H9 (cell line): ENCODE results near the gene LRRC23. TPM values are rescaled to one million over a fixed set of nuclear protein-coding genes. Genes with fewer than 3 reads are reported as not detected.

Experiments used
- DNase-seq: peaks from one replicate; pipeline ENCODE4 v3.0.0-alpha.2; 2017
- H2AFZ ChIP-seq: one replicate; pipeline ENCODE4 v1.6.1; 2013; ENCODE audit warnings: mild to moderate bottlenecking, low read length, control low read depth, moderate library complexity
- H2AK5ac ChIP-seq: 2 replicates; pipeline ENCODE4 v1.6.1; 2013; ENCODE audit warnings: low read length, control low read depth, mixed read lengths; ENCODE audit not compliant: insufficient read length
- H2BK120ac ChIP-seq: one replicate; pipeline ENCODE4 v1.6.1; 2013; ENCODE audit warnings: low read depth, mild to moderate bottlenecking, low read length, control low read depth, inconsistent platforms; ENCODE audit not compliant: poor library complexity, severe bottlenecking
- H2BK12ac ChIP-seq: 2 replicates; pipeline ENCODE4 v1.6.1; 2013; ENCODE audit warnings: low read length, control low read depth, mixed read lengths, low read depth; ENCODE audit not compliant: insufficient read length
- H2BK15ac ChIP-seq: 2 replicates; pipeline ENCODE4 v1.6.1; 2013; ENCODE audit warnings: low read depth, low read length, control low read depth
- H2BK20ac ChIP-seq: one replicate; pipeline ENCODE4 v1.6.1; 2013; ENCODE audit warnings: low read depth, mild to moderate bottlenecking, low read length, control low read depth, inconsistent platforms; ENCODE audit not compliant: poor library complexity, severe bottlenecking
- H2BK5ac ChIP-seq: 2 replicates; pipeline ENCODE4 v1.6.1; 2013; ENCODE audit warnings: low read length, control low read depth, mixed read lengths; ENCODE audit not compliant: insufficient read length
- H3K14ac ChIP-seq: 2 replicates; pipeline ENCODE4 v1.6.1; 2013; ENCODE audit warnings: low read length, control low read depth; ENCODE audit not compliant: insufficient read depth
- H3K18ac ChIP-seq: 2 replicates; pipeline ENCODE4 v1.6.1; 2013; ENCODE audit warnings: low read depth, mild to moderate bottlenecking, mixed read lengths, low read length, control low read depth; ENCODE audit not compliant: insufficient read length
- H3K23ac ChIP-seq: 2 replicates; pipeline ENCODE4 v1.6.1; 2013; ENCODE audit warnings: low read length, control low read depth, mixed read lengths, low read depth; ENCODE audit not compliant: insufficient read length
- H3K23me2 ChIP-seq: 2 replicates; pipeline ENCODE4 v1.6.1; 2013; ENCODE audit warnings: low read depth, mild to moderate bottlenecking, mixed read lengths, low read length, control low read depth; ENCODE audit not compliant: insufficient read length, poor library complexity, severe bottlenecking
- H3K27ac ChIP-seq: 2 replicates; pipeline ENCODE4 v1.5.1; 2013; ENCODE audit warnings: low read length, control low read depth, mixed read lengths, low read depth; ENCODE audit not compliant: insufficient read length
- H3K27me3 ChIP-seq: 2 replicates; pipeline ENCODE4 v1.6.1; 2013; ENCODE audit warnings: low read length, control low read depth, inconsistent platforms; ENCODE audit not compliant: insufficient read depth
- H3K4ac ChIP-seq: 2 replicates; pipeline ENCODE4 v1.6.1; 2013; ENCODE audit warnings: low read depth, mild to moderate bottlenecking, control low read depth, inconsistent platforms, low read length, moderate library complexity
- H3K4me1 ChIP-seq: 2 replicates; pipeline ENCODE4 v1.6.1; 2013; ENCODE audit warnings: low read length, control low read depth, inconsistent platforms; ENCODE audit not compliant: insufficient read depth
- H3K4me2 ChIP-seq: 2 replicates; pipeline ENCODE4 v1.6.1; 2013; ENCODE audit warnings: low read length, control low read depth, mixed read lengths; ENCODE audit not compliant: insufficient read length, insufficient read depth
- H3K56ac ChIP-seq: 2 replicates; pipeline ENCODE4 v1.6.1; 2013; ENCODE audit warnings: low read depth, mild to moderate bottlenecking, mixed read lengths, low read length, control low read depth; ENCODE audit not compliant: insufficient read length
- H3K79me1 ChIP-seq: 2 replicates; pipeline ENCODE4 v1.6.1; 2013; ENCODE audit warnings: low read depth, mild to moderate bottlenecking, moderate library complexity, low read length, control low read depth, inconsistent platforms; ENCODE audit not compliant: insufficient read depth, poor library complexity, severe bottlenecking
- H3K79me2 ChIP-seq: 2 replicates; pipeline ENCODE4 v1.6.1; 2013; ENCODE audit warnings: low read length, control low read depth, inconsistent platforms; ENCODE audit not compliant: insufficient read depth
- H3K9ac ChIP-seq: 2 replicates; pipeline ENCODE4 v1.6.1; 2013; ENCODE audit warnings: low read length, control low read depth, mixed read lengths; ENCODE audit not compliant: insufficient read length; ENCODE audit errors: extremely low read depth
- H3K9me3 ChIP-seq: one replicate; pipeline ENCODE4 v1.6.1; 2013; ENCODE audit warnings: low read depth, low read length, inconsistent platforms; ENCODE audit not compliant: control insufficient read depth
- H3T11ph ChIP-seq: one replicate; pipeline ENCODE4 v1.6.1; 2013; ENCODE audit warnings: mild to moderate bottlenecking, low read length, control low read depth, inconsistent platforms
- H4K20me1 ChIP-seq: one replicate; pipeline ENCODE4 v1.6.1; 2013; ENCODE audit not compliant: control insufficient read depth, insufficient read length, insufficient read depth
- H4K5ac ChIP-seq: 2 replicates; pipeline ENCODE4 v1.6.1; 2013; ENCODE audit warnings: low read depth, mild to moderate bottlenecking, mixed read lengths, low read length, control low read depth; ENCODE audit not compliant: insufficient read length
- H4K8ac ChIP-seq: replicated peaks from 2 replicates; pipeline ENCODE4 v1.6.1; 2013; ENCODE audit warnings: low read length, control low read depth, mixed read lengths, low read depth; ENCODE audit not compliant: insufficient read length
- H4K91ac ChIP-seq: 2 replicates; pipeline ENCODE4 v1.6.1; 2013; ENCODE audit warnings: low read depth, mild to moderate bottlenecking, moderate library complexity, mixed read lengths, low read length, control low read depth; ENCODE audit not compliant: insufficient read length
- H3K27ac Mint-ChIP-seq, 3 experiments: 2 replicates in 2 of 3; 3 replicates in 1 of 3; pipeline ENCODE4 v1.8.0; 2020 to 2021; ENCODE audit warnings: mixed read lengths in 3 of 3, mild to moderate bottlenecking in 1 of 3, moderate library complexity in 1 of 3
- H3K27me3 Mint-ChIP-seq: 2 replicates; pipeline ENCODE4 v1.8.0; 2021; ENCODE audit warnings: low read depth, mild to moderate bottlenecking, moderate library complexity, mixed read lengths
- H3K36me3 Mint-ChIP-seq, 3 experiments: 2 replicates in 2 of 3; 3 replicates in 1 of 3; pipeline ENCODE4 v1.8.0; 2020 to 2021; ENCODE audit warnings: low read depth in 3 of 3, mixed read lengths in 3 of 3; ENCODE audit not compliant: insufficient read depth in 1 of 3
- H3K4me1 Mint-ChIP-seq, 2 experiments: 2 replicates each; pipeline ENCODE4 v1.8.0; 2020; ENCODE audit warnings: mixed read lengths in 2 of 2
- H3K4me3 Mint-ChIP-seq, 2 experiments: 2 replicates in 1 of 2; 3 replicates in 1 of 2; pipeline ENCODE4 v1.8.0; 2020 to 2021; ENCODE audit warnings: mild to moderate bottlenecking in 2 of 2, mixed read lengths in 2 of 2, moderate library complexity in 1 of 2
- H3K9me3 Mint-ChIP-seq, 2 experiments: 2 replicates in 1 of 2; 3 replicates in 1 of 2; pipeline ENCODE4 v1.8.0; 2020; ENCODE audit warnings: mild to moderate bottlenecking in 2 of 2, mixed read lengths in 2 of 2, moderate library complexity in 1 of 2
- CTCF ChIP-seq: fragments of 200-600 bp; sonication (generic); conservative IDR thresholded peaks from 3 replicates; pipeline ENCODE4 v1.8.0; 2021; ENCODE audit warnings: antibody characterized with exemption, mild to moderate bottlenecking
- WGBS: extraction: QIAGEN DNeasy Blood & Tissue Kit; methylation state at CpG from one replicate; pipeline ENCODE4 v1.1.7; 2013; ENCODE audit warnings: missing lambda C conversion rate, low lambda C conversion rate, mixed read lengths; ENCODE audit not compliant: insufficient read length; ENCODE audit errors: extremely low coverage; 5-methylcytosine and 5-hydroxymethylcytosine counted together
- total RNA-seq: library from RNA; stranded (reverse); gene quantifications from 2 replicates; pipeline ENCODE4 v1.2.1, GENCODE V29; 2021

Gene LRRC23
- total RNA-seq, 1 experiment from 2014 or later, result 2.1 TPM

DNA sequence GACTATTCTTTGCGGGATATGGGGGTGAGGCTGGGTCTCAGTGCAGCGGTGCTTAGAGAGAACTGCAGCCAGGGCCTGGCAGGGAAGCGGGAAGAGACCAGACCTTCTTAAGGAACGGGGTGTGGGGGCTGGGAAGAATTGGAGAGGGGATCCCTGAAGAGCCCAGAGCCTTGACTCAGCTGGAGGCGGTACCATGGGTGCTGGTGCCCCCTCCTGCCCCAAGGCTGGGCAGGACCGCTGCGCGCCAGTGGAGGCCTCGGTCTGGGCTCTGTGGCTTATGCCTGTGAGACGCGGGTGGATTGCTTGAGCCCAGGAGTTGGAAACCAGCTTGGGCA is 37.7 kb downstream of the LRRC23 start:
- Histone ChIP-seq H3K27ac (no peak overlapping the region), H3K18ac (no peak overlapping the region), H2AK5ac (no peak overlapping the region), H2BK12ac (no peak overlapping the region), H3K27me3 (no peaks in the 10 kb centered on the region), H3K56ac (no peak overlapping the region), H2BK15ac (no peak overlapping the region), H4K20me1 (no peaks in the 10 kb centered on the region), H3K23ac (no peak overlapping the region), H3K14ac (no peak overlapping the region), H4K8ac (no peak overlapping the region), H2AFZ (no peak overlapping the region), H3K9ac (no peak overlapping the region), H3K4me2 (no peak overlapping the region), H3K79me2 (no peaks in the 10 kb centered on the region), H3K4me1 (0 out of 2 replicates have a peak, but pooled peaks cover 4% of the 10 kb centered on the region), H2BK20ac (no peak overlapping the region), H4K5ac (no peak overlapping the region), H3T11ph (no peak overlapping the region), H4K91ac (no peak overlapping the region), H3K4ac (no peak overlapping the region), H2BK5ac (no peak overlapping the region), H2BK120ac (no peak overlapping the region), H3K23me2 (peaks cover 20% of the 10 kb centered on the region), H3K9me3 (no peaks in the 10 kb centered on the region), H3K79me1 (no peaks in the 10 kb centered on the region)
- DNase-seq, result no peak
- Mint-ChIP-seq H3K36me3 (peaks cover 15 to 48% (median 30%) of the 10 kb centered on the region in 3 experiments), H3K9me3 (no peaks in the 10 kb centered on the region; a peak in 2 of 5 replicates), H3K27me3 (peaks cover 2% of the 10 kb centered on the region; the same call in 1 of the 2 replicates), H3K4me3 (peak overlapping the region; percentile 24 to 69), H3K4me1 (peaks cover 39 to 49% of the 10 kb centered on the region in 2 experiments), H3K27ac (peak overlapping the region; percentile 98 to 100 (median 100); a peak in 6 of 7 replicates)
- no CpG with 5 or more reads among the region's 11 CpGs for WGBS
- TF ChIP-seq CTCF, result no peak
